Activated naive CD8-positive, alpha-beta T cell (primary cell): Measurements from ENCODE around the gene KRT3.

ENCODE experiments used
- H3K27ac Mint-ChIP-seq: one replicate; pipeline ENCODE4 v1.8.0; 2021; ENCODE audit warnings: mixed read lengths
- H3K27me3 Mint-ChIP-seq: one replicate; pipeline ENCODE4 v1.8.0; 2021; ENCODE audit warnings: mixed read lengths
- H3K36me3 Mint-ChIP-seq: one replicate; pipeline ENCODE4 v1.8.0; 2021; ENCODE audit warnings: mixed read lengths
- H3K4me1 Mint-ChIP-seq: one replicate; pipeline ENCODE4 v1.8.0; 2021; ENCODE audit warnings: low read depth, mixed read lengths
- H3K4me3 Mint-ChIP-seq: one replicate; pipeline ENCODE4 v1.8.0; 2021; ENCODE audit warnings: mild to moderate bottlenecking, mixed read lengths
- H3K9me3 Mint-ChIP-seq: one replicate; pipeline ENCODE4 v1.8.0; 2021; ENCODE audit warnings: low read depth, mixed read lengths

KRT3 gene

DNA sequence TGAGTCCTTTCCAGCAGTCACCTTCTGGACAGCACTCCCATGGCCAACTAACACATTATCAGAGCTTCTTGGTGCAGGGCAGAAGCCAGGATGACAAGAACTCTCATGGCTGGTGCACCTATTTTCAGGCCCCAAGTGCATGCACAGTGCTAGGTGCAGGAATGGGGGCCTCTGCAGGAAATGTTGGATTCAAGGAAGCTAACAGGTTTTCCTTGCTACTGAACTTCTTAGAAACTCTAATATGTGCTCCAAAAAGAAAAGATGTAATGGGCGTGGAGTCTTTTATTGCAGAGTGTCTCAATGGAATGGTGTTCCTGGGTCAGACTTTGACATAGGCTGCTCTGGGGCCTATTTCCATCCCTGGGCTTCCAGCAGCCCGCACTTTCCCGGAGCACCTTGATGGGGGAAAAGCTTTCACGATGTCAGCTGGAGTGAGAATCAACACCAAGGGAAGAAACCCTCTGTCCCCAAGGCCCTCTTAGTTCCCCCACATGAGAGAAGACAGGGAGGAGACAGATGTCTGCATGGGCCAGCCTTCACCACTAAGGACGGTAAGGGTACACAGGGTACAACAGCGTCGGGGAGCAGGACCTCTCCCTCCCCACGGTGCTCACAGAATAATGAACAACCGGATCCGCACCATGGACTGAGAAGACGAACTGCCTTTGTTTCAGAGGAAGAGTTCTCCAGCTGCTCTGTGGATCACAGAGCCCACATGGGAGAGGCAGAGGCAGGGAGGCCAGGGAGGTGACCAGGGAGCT lies 6.9 kb downstream of the KRT3 start:
- Mint-ChIP-seq H3K36me3 (no peaks in the 10 kb centered on the region), H3K9me3 (no peaks in the 10 kb centered on the region), H3K4me3 (peak overlapping the region; percentile 17), H3K27ac (no peak overlapping the region), H3K4me1 (peaks cover 26% of the 10 kb centered on the region), H3K27me3 (peaks cover 14% of the 10 kb centered on the region)

- peaks cover 24% of the 10 kb centered on the region for H3K4me1 Mint-ChIP-seq
- H3K27ac Mint-ChIP-seq: no peak overlapping the region
- no peak overlapping the region for H3K4me3 Mint-ChIP-seq
- no peaks in the 10 kb centered on the region for H3K36me3 Mint-ChIP-seq
- no peaks in the 10 kb centered on the region for H3K9me3 Mint-ChIP-seq
- H3K27me3 Mint-ChIP-seq: peaks cover 14% of the 10 kb centered on the region
Measured at GRCh38 chr12:52788192-52788875, 7.6 kb downstream of the KRT3 start.

DNA sequence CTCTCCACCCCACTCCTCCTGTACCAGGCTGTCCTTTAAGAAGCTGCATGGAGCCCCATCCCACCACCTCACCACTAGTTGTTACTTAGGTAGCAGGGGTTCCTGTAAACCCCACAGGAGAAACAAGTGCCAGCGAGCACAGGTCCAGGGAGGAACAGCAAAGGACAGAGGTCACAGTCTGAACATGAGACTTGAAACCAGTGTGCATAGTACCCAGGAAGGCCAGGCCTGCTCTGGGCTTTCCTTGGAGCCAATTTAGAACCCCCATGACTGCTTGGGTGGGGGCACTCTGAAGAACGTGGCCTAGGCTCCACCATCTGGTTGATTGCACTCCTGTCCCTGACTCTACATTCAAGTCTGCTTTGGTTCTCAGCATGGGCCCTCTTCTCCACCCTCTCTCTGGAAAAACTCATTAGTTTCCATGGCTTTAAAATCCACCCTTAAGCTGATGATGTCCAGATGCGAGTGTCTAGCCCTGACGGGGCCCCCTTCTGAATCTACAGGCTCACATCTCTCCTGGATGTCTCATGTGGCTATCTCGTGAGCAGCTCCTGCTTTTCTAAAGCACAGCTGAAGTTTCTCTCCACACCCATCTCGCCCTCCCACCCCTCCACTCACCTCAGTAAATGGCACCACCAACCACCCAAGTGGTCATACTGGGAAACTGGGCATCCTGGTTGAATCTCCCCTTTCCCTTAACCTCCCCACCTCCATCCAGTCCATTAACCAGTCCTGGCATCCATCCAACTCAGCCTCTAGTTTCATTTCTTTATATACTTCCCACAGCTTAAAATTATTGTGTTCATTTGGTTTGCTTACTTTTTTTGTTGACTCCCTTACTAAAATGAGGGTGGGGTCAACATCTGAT lies 8.4 kb downstream of the KRT3 start:
- Mint-ChIP-seq H3K4me3 (no peak overlapping the region), H3K27me3 (peaks cover 14% of the 10 kb centered on the region), H3K4me1 (peaks cover 21% of the 10 kb centered on the region), H3K36me3 (no peaks in the 10 kb centered on the region), H3K27ac (no peak overlapping the region), H3K9me3 (no peaks in the 10 kb centered on the region)

GRCh38 chr12:52784909-52785308 lies 11.0 kb downstream of the KRT3 start:
- Mint-ChIP-seq H3K27ac (no peak overlapping the region), H3K4me3 (no peak overlapping the region)

GRCh38 chr12:52783563-52784316 lies 12.2 kb downstream of the KRT3 start:
- no peaks in the 10 kb centered on the region for H3K4me1 Mint-ChIP-seq
- H3K4me3 Mint-ChIP-seq: no peak overlapping the region
- no peaks in the 10 kb centered on the region for H3K9me3 Mint-ChIP-seq
- no peaks in the 10 kb centered on the region for H3K36me3 Mint-ChIP-seq
- no peak overlapping the region for H3K27ac Mint-ChIP-seq
- H3K27me3 Mint-ChIP-seq: peaks cover 3% of the 10 kb centered on the region

More at GRCh38 chr12:52784909-52785308, 11.0 kb downstream of the KRT3 start:
- Mint-ChIP-seq H3K4me1 (peaks cover 11% of the 10 kb centered on the region), H3K36me3 (no peaks in the 10 kb centered on the region), H3K27me3 (peaks cover 12% of the 10 kb centered on the region), H3K9me3 (no peaks in the 10 kb centered on the region)

DNA sequence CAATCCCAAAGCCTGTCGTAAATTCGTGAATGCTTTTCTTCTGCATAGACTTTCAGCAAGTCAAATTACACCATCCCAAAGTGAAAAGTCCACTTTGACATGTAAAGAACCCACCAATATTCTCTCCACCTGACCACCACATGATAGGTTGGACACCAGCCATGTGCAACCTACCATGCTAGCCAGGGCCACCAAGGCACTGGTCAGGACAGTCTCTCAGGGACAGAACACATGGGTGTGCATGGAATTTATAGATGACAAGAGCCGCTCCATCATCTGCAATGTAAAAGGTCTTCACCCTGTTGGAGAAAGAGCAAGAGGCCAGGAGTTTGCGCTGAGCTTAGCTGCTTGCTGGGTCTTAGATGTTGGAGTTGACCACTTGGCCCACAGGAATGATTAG lies 13.4 kb downstream of the KRT3 start:
- no peaks in the 10 kb centered on the region for H3K27me3 Mint-ChIP-seq
- H3K4me1 Mint-ChIP-seq: no peaks in the 10 kb centered on the region
- H3K27ac Mint-ChIP-seq: no peak overlapping the region
- H3K36me3 Mint-ChIP-seq: no peaks in the 10 kb centered on the region
- no peaks in the 10 kb centered on the region for H3K9me3 Mint-ChIP-seq
- H3K4me3 Mint-ChIP-seq: no peak overlapping the region

- H3K9me3 Mint-ChIP-seq: no peaks in the 10 kb centered on the region
- no peaks in the 10 kb centered on the region for H3K36me3 Mint-ChIP-seq
- no peak overlapping the region for H3K27ac Mint-ChIP-seq
- no peaks in the 10 kb centered on the region for H3K4me1 Mint-ChIP-seq
- no peak overlapping the region for H3K4me3 Mint-ChIP-seq
- H3K27me3 Mint-ChIP-seq: no peaks in the 10 kb centered on the region
Measured at GRCh38 chr12:52781399-52782082, 14.4 kb downstream of the KRT3 start.

GRCh38 chr12:52779914-52780313 lies 16.0 kb downstream of the KRT3 start:
- Mint-ChIP-seq H3K4me3 (no peak overlapping the region), H3K4me1 (no peaks in the 10 kb centered on the region), H3K27me3 (no peaks in the 10 kb centered on the region), H3K9me3 (no peaks in the 10 kb centered on the region), H3K36me3 (no peaks in the 10 kb centered on the region), H3K27ac (no peak overlapping the region)

GRCh38 chr12:52778833-52779232 lies 17.1 kb downstream of the KRT3 start:
- H3K4me3 Mint-ChIP-seq: no peak overlapping the region
- H3K4me1 Mint-ChIP-seq: no peaks in the 10 kb centered on the region
- no peaks in the 10 kb centered on the region for H3K36me3 Mint-ChIP-seq
- no peaks in the 10 kb centered on the region for H3K9me3 Mint-ChIP-seq
- no peak overlapping the region for H3K27ac Mint-ChIP-seq
- no peaks in the 10 kb centered on the region for H3K27me3 Mint-ChIP-seq

DNA sequence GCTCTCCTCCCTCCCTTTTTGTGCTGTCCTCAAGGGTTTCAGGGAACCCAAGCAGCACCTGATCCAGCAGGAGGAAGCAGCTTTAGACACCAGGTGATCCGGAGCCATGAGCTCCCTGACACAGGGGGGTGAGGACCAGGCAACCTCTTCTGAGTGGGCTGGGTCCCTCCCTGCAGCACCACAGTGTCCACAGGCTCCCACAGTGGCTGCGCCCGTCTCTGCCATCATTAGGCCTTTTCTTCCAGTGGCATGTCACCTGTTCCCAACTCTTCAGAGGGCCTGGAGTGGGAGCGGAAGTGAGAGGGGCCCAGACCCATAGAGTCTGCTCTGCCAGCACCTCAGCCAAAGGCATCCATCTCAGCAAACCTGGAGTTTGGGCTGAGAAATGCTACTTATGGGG lies 18.4 kb downstream of the KRT3 start:
- H3K9me3 Mint-ChIP-seq: no peaks in the 10 kb centered on the region
- no peaks in the 10 kb centered on the region for H3K4me1 Mint-ChIP-seq
- no peak overlapping the region for H3K4me3 Mint-ChIP-seq
- no peaks in the 10 kb centered on the region for H3K36me3 Mint-ChIP-seq
- H3K27me3 Mint-ChIP-seq: no peaks in the 10 kb centered on the region
- no peak overlapping the region for H3K27ac Mint-ChIP-seq

DNA sequence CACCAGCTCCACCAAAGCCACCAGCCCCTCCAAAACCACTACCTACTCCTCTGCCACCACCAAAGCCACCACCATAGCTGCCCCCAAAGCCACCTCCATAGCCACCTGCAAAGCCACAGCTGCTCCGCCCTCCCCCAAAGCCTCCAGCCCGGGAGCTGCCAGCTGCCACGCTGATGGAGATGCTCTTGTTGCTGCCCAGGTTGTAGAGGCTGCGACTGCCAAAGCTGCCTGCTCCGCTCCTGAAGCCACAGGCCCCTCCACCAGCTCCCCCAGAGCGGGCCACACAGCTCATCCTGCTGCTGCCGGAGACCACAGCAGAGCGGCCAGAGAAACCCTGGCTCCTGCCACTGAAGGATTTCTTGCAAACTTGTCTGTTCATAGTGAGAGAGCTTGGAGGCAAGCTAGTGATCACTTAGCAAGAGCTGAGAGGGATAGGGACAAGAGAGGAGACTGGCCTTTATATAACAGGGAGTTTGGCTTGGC lies 19.0 kb downstream of the KRT3 start, which contains the start of gene KRT76:
Gene KRT76 (minus strand): TSS at position 433 of the 483 bp plus-strand sequence. CDS start 54 bp downstream, at position 379.
- no peaks in the 10 kb centered on the region for H3K9me3 Mint-ChIP-seq
- H3K27me3 Mint-ChIP-seq: no peaks in the 10 kb centered on the region
- H3K4me1 Mint-ChIP-seq: no peaks in the 10 kb centered on the region
- H3K4me3 Mint-ChIP-seq: no peak within 1 kb of the TSS
- no peaks in the 10 kb centered on the region for H3K36me3 Mint-ChIP-seq
- H3K27ac Mint-ChIP-seq: no peak within 1 kb of the TSS

GRCh38 chr12:52776435-52776834 lies 19.5 kb downstream of the KRT3 start:
- no peaks in the 10 kb centered on the region for H3K27me3 Mint-ChIP-seq
- H3K4me1 Mint-ChIP-seq: no peaks in the 10 kb centered on the region
- no peak overlapping the region for H3K27ac Mint-ChIP-seq
- H3K4me3 Mint-ChIP-seq: no peak overlapping the region
- H3K36me3 Mint-ChIP-seq: no peaks in the 10 kb centered on the region
- H3K9me3 Mint-ChIP-seq: no peaks in the 10 kb centered on the region

DNA sequence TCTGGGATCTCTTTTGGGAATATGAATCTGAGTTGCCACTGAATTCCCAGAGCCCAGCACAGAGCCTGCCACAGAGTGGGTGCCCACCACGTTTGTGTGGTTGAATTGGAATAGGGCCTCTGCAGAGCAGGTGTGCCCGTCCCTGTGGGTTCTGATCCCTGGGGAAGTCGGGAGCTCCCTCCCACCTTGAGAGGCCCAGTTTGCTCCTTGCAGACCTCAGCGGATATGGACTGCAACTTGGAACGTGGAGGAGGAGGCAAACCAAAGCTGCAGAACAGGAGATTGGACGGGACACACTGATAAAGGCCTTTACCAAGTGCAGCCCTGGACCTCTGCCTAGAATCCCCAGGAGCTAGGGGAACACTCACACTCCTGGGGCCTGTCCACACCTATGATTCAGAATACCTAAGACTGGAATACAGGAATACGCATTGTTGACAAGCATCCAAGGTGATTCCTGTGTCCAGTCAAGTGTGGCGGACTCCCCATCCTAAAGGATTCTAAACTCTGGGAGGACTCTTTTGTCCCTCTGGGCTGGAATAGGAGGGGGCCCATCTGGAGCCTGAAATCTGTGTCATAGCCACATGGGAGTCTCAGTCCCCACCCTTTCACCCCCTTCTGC lies 21.2 kb downstream of the KRT3 start:
- Mint-ChIP-seq H3K27me3 (no peaks in the 10 kb centered on the region), H3K4me3 (no peak overlapping the region), H3K27ac (no peak overlapping the region), H3K36me3 (no peaks in the 10 kb centered on the region), H3K4me1 (no peaks in the 10 kb centered on the region), H3K9me3 (no peaks in the 10 kb centered on the region)
